Esophagus muscularis mucosa (tissue), 4 donors: ENCODE measurements around the gene ARTN. TPM values are rescaled to one million over a fixed set of nuclear protein-coding genes. Genes with fewer than 3 reads are reported as not detected.

Experiments
- DNase-seq: peaks from one replicate; pipeline ENCODE4 v3.0.0-alpha.2; 2017; ENCODE audit errors: extremely low spot score
- H3K27ac ChIP-seq, 4 donors: fragments of 200-600 bp; sonication (generic); replicated peaks in 1 of 4; 1 replicate in 3 of 4; 2 replicates in 1 of 4; pipeline ENCODE4 v1.5.1; 2016 to 2019; ENCODE audit warnings: mild to moderate bottlenecking in 1 of 4
- H3K27me3 ChIP-seq, 4 donors: fragments of 200-600 bp; sonication (generic); one replicate each; pipeline versions ENCODE4 v1.5.1 to v1.6.0; 2016 to 2019
- H3K36me3 ChIP-seq, 4 donors: fragments of 200-600 bp; sonication (generic); one replicate each; pipeline ENCODE4 v1.5.1; 2016 to 2019
- H3K4me1 ChIP-seq, 4 donors: fragments of 200-600 bp; sonication (generic); one replicate each; pipeline ENCODE4 v1.5.1; 2016 to 2019
- H3K4me3 ChIP-seq, 4 donors: fragments of 200-600 bp; sonication (generic); 1 replicate in 2 of 4; 2 replicates in 2 of 4; pipeline ENCODE4 v1.5.1; 2016 to 2019; ENCODE audit warnings: mild to moderate bottlenecking in 4 of 4, moderate library complexity in 1 of 4
- H3K9me3 ChIP-seq, 4 donors: fragments of 200-600 bp; sonication (generic); 1 replicate in 3 of 4; 2 replicates in 1 of 4; pipeline ENCODE4 v1.5.1; 2016 to 2019
- CTCF ChIP-seq, 3 experiments: fragments of 200-600 bp in 2 of 3; fragments of 450-650 bp in 1 of 3; sonication (generic) in 2 of 3; IDR thresholded peaks; one replicate each; pipeline ENCODE4 v1.5.1; 2017 to 2019; ENCODE audit warnings: antibody characterized with exemption in 3 of 3, mild to moderate bottlenecking in 2 of 3, moderate library complexity in 1 of 3
- EP300 ChIP-seq: sonication (generic); formaldehyde crosslinking; IDR thresholded peaks from one replicate; pipeline ENCODE4 v1.6.1; 2017; ENCODE audit warnings: antibody characterized with exemption
- POLR2A ChIP-seq: fragments of 450-650 bp; IDR thresholded peaks from one replicate; pipeline ENCODE4 v1.6.1; 2017; ENCODE audit warnings: antibody characterized with exemption, moderate library complexity, mild to moderate bottlenecking, low read depth
- POLR2AphosphoS5 ChIP-seq, 2 donors: sonication (generic); formaldehyde crosslinking; IDR thresholded peaks; one replicate each; pipeline ENCODE4 v1.6.1; 2017; ENCODE audit warnings: antibody characterized with exemption in 2 of 2
- WGBS: methylation state at CpG from one replicate; pipeline ENCODE4 v1.1.5; 2018; 5-methylcytosine and 5-hydroxymethylcytosine counted together
- intact Hi-C: fragments of 100-400 bp; cut with DNase I; formaldehyde crosslinking; loops from one replicate; pipeline ENCODE4 v1.15.1; 2023
- total RNA-seq, 4 donors: library from RNA; depleted of rRNA; stranded (reverse); fragments of >200 nt; gene quantifications; one replicate each; pipeline versions ENCODE4 v1.1.0 to v1.2.1, GENCODE V29; 2016

The ARTN gene
- total RNA-seq, 4 donors from 2014 or later, result 0.39 to 1.1 (median 0.42) TPM; not detected in 1

GRCh38 chr1:43970502-43970901, 36.9 kb downstream of the ARTN start:
- intact Hi-C loops, result no loop called here
- WGBS, result 57% methylated on average over 5 of the region's 5 CpGs
- Histone ChIP-seq H3K36me3 (peaks cover 4 to 47% (median 42%) of the 10 kb centered on the region in 4 donors), H3K27me3 (no peaks in the 10 kb centered on the region), H3K27ac (peak overlapping the region in 2 of 4 donors; percentile 65 to 69), H3K4me3 (peak overlapping the region; percentile 79 to 95 (median 82)), H3K9me3 (no peaks in the 10 kb centered on the region), H3K4me1 (peaks cover 22 to 37% (median 33%) of the 10 kb centered on the region in 4 donors)
- TF ChIP-seq CTCF (IDR thresholded peaks at IDR 0.05) (no peak), EP300 (no peak), POLR2A (no peak), POLR2AphosphoS5 (IDR thresholded peaks at IDR 0.05) (no peak)
- DNase-seq, result no peak

GRCh38 chr1:43970911-43971310, 37.3 kb downstream of the ARTN start:
- H3K9me3 ChIP-seq, result no peaks in the 10 kb centered on the region
- peaks cover 4 to 43% (median 39%) of the 10 kb centered on the region in 4 donors for H3K36me3 ChIP-seq
- no peak for DNase-seq
- peak overlapping the region; percentile 79 to 95 (median 82) for H3K4me3 ChIP-seq
- intact Hi-C loops, result no loop called here
- no peaks in the 10 kb centered on the region for H3K27me3 ChIP-seq
- peaks cover 26 to 41% (median 37%) of the 10 kb centered on the region in 4 donors for H3K4me1 ChIP-seq
- TF ChIP-seq CTCF (IDR thresholded peaks at IDR 0.05), result no peak
- TF ChIP-seq POLR2A, result no peak
- TF ChIP-seq POLR2AphosphoS5 (IDR thresholded peaks at IDR 0.05), result no peak
- no peak for TF ChIP-seq EP300
- WGBS, result 88% methylated on average over 9 of the region's 9 CpGs
- H3K27ac ChIP-seq, result no peak overlapping the region

GRCh38 chr1:43971336-43971980, 37.9 kb downstream of the ARTN start:
- Histone ChIP-seq H3K36me3 (peaks cover 6 to 43% (median 39%) of the 10 kb centered on the region in 4 donors), H3K9me3 (no peaks in the 10 kb centered on the region), H3K27ac (no peak overlapping the region), H3K27me3 (no peaks in the 10 kb centered on the region), H3K4me3 (no peak overlapping the region), H3K4me1 (peaks cover 32 to 46% (median 43%) of the 10 kb centered on the region in 4 donors)
- WGBS, result 92% methylated on average over 14 of the region's 17 CpGs
- intact Hi-C loops, result no loop called here
- no peak for DNase-seq
- TF ChIP-seq POLR2AphosphoS5 (IDR thresholded peaks at IDR 0.05) (no peak), EP300 (no peak), POLR2A (no peak), CTCF (IDR thresholded peaks at IDR 0.05) (no peak)

- Histone ChIP-seq H3K9me3 (no peaks in the 10 kb centered on the region), H3K4me3 (peak overlapping the region; percentile 85 to 99 (median 94)), H3K27ac (peak overlapping the region; percentile 93 to 98 (median 95)), H3K27me3 (no peaks in the 10 kb centered on the region), H3K4me1 (peaks cover 53 to 70% (median 67%) of the 10 kb centered on the region in 4 donors), H3K36me3 (peaks cover 16 to 48% (median 43%) of the 10 kb centered on the region in 4 donors)
- 43% methylated on average over 9 of the region's 9 CpGs for WGBS
- intact Hi-C loops, result no loop called here
- DNase-seq, result no peak
- TF ChIP-seq POLR2AphosphoS5 (IDR thresholded peaks at IDR 0.05) (no peak), POLR2A (no peak), CTCF (IDR thresholded peaks at IDR 0.05) (no peak), EP300 (no peak)
Measured at GRCh38 chr1:43973981-43974442, 40.4 kb downstream of the ARTN start.
